DOHH2 (cell line): Measurements from ENCODE around the gene FBRSL1.

Experiments
- EZH2phosphoT487 ChIP-seq: fragments of 200-600 bp; sonication (generic); IDR thresholded peaks from 2 replicates; pipeline ENCODE4 v1.6.1; 2017; ENCODE audit warnings: borderline replicate concordance, mild to moderate bottlenecking, antibody characterized with exemption, low read length, moderate library complexity, mixed read lengths
- TF ChIP-seq, protein P1 (sequence below): fragments of 200-600 bp; sonication (generic); IDR thresholded peaks from one replicate; pipeline ENCODE4 v1.5.1; 2014; ENCODE audit warnings: antibody characterized with exemption, mild to moderate bottlenecking, low read depth, low read length; ENCODE audit not compliant: poor library complexity, severe bottlenecking

DNA sequence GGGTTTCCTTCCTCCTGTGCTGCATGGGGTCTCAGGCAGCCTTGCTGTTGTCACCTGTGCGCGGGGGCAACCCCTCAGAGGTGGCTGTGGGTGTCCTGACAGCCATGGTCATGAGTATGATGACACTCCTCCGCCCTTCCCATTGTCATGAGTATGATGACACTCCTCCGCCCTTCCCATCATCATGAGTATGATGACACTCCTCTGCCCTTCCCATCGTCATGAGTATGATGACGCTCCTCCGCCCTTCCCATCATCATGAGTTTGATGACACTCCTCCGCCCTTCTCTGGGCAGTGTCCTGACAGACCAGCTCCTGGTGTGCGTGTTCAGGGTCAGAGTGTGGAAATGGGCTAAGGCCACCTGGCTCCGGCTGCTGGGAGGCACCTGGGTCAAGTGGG, 40.0 kb downstream of the FBRSL1 start:
- TF ChIP-seq, protein P1, sequence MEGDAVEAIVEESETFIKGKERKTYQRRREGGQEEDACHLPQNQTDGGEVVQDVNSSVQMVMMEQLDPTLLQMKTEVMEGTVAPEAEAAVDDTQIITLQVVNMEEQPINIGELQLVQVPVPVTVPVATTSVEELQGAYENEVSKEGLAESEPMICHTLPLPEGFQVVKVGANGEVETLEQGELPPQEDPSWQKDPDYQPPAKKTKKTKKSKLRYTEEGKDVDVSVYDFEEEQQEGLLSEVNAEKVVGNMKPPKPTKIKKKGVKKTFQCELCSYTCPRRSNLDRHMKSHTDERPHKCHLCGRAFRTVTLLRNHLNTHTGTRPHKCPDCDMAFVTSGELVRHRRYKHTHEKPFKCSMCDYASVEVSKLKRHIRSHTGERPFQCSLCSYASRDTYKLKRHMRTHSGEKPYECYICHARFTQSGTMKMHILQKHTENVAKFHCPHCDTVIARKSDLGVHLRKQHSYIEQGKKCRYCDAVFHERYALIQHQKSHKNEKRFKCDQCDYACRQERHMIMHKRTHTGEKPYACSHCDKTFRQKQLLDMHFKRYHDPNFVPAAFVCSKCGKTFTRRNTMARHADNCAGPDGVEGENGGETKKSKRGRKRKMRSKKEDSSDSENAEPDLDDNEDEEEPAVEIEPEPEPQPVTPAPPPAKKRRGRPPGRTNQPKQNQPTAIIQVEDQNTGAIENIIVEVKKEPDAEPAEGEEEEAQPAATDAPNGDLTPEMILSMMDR = no peak
- TF ChIP-seq EZH2phosphoT487 = no peak
